ENCODE results near the gene PLIN4. TPM values are rescaled to one million over a fixed set of nuclear protein-coding genes. Genes with fewer than 3 reads are reported as not detected.

Gene PLIN4
- total and polyA plus RNA-seq, 9 donors, result 1.4 to 4.5 (median 2.8) TPM

GRCh38 chr19:4499855-4500254 lies 18.4 kb downstream of the PLIN4 start:
- Histone ChIP-seq H3K27me3 (ENCODE audit: control insufficient read depth, insufficient read depth, low read length) (no peaks in the 10 kb centered on the region), H3K4me1 (ENCODE audit: control insufficient read depth, insufficient read depth, low read length) (peaks cover 23% of the 10 kb centered on the region), H3K4me3 (ENCODE audit: low read length) (no peak overlapping the region), H3K9me3 (replicated peaks; ENCODE audit: control insufficient read depth, low read depth, low read length) (no peaks in the 10 kb centered on the region), H3K27ac (ENCODE audit: low read length) (no peak overlapping the region), H3K36me3 (ENCODE audit: control insufficient read depth, insufficient read depth, low read length) (peaks cover 76% of the 10 kb centered on the region)
- no peak for DNase-seq
- WGBS (ENCODE audit: insufficient coverage), result 84% methylated on average over 13 of the region's 15 CpGs

GRCh38 chr19:4499318-4499717 lies 19.0 kb downstream of the PLIN4 start:
- Histone ChIP-seq H3K4me3 (ENCODE audit: low read length) (no peak overlapping the region), H3K27ac (ENCODE audit: low read length) (no peak overlapping the region), H3K36me3 (ENCODE audit: control insufficient read depth, insufficient read depth, low read length) (peaks cover 77% of the 10 kb centered on the region), H3K9me3 (replicated peaks; ENCODE audit: control insufficient read depth, low read depth, low read length) (no peaks in the 10 kb centered on the region), H3K27me3 (ENCODE audit: control insufficient read depth, insufficient read depth, low read length) (no peaks in the 10 kb centered on the region), H3K4me1 (ENCODE audit: control insufficient read depth, insufficient read depth, low read length) (peaks cover 17% of the 10 kb centered on the region)
- WGBS (ENCODE audit: insufficient coverage), result 89% methylated on average over 16 of the region's 23 CpGs
- DNase-seq, result no peak

GRCh38 chr19:4498694-4499093 lies 19.6 kb downstream of the PLIN4 start:
- H3K4me1 ChIP-seq (ENCODE audit: control insufficient read depth, insufficient read depth, low read length), result peaks cover 11% of the 10 kb centered on the region
- no peaks in the 10 kb centered on the region for H3K27me3 ChIP-seq (ENCODE audit: control insufficient read depth, insufficient read depth, low read length)
- DNase-seq, result no peak
- no peaks in the 10 kb centered on the region for H3K9me3 ChIP-seq (replicated peaks; ENCODE audit: control insufficient read depth, low read depth, low read length)
- no peak overlapping the region for H3K4me3 ChIP-seq (ENCODE audit: low read length)
- 90% methylated on average over 12 of the region's 12 CpGs for WGBS (ENCODE audit: insufficient coverage)
- H3K36me3 ChIP-seq (ENCODE audit: control insufficient read depth, insufficient read depth, low read length), result peaks cover 77% of the 10 kb centered on the region
- no peak overlapping the region for H3K27ac ChIP-seq (ENCODE audit: low read length)

DNA sequence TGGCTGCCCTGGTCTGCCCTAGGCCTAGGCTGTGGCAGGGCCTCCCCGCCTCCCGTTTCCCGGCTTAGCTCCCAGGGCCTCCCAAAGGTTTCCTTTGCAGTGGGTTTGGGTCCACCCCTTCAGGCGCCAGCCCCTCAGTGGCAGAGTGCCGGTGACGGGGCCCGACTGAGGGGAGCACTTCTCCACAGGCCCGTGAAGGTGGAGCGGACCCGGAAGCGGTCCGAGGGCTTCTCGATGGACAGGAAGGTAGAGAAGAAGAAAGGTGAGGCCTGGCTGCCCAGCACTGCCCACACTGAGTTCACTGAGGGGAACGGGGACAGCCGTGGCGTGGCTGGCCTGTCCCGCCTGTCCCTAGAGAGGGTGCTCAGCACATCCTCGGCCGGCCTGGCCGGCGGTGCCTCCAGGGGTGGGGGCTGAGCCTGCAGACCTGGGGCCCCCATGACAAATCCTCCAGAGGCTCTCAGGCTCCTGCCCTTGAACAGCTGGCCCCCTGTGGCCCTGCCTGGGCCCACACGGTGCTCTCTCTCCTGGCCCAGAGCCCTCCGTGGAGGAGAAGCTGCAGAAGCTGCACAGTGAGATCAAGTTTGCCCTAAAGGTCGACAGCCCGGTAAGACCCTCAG lies 20.4 kb downstream of the PLIN4 start:
- Histone ChIP-seq H3K36me3 (ENCODE audit: control insufficient read depth, insufficient read depth, low read length) (peaks cover 77% of the 10 kb centered on the region), H3K27me3 (ENCODE audit: control insufficient read depth, insufficient read depth, low read length) (no peaks in the 10 kb centered on the region), H3K9me3 (replicated peaks; ENCODE audit: control insufficient read depth, low read depth, low read length) (no peaks in the 10 kb centered on the region), H3K27ac (ENCODE audit: low read length) (no peak overlapping the region), H3K4me1 (ENCODE audit: control insufficient read depth, insufficient read depth, low read length) (peaks cover 3% of the 10 kb centered on the region), H3K4me3 (ENCODE audit: low read length) (no peak overlapping the region)
- no peak for DNase-seq
- 90% methylated on average over 25 of the region's 25 CpGs for WGBS (ENCODE audit: insufficient coverage)

DNA sequence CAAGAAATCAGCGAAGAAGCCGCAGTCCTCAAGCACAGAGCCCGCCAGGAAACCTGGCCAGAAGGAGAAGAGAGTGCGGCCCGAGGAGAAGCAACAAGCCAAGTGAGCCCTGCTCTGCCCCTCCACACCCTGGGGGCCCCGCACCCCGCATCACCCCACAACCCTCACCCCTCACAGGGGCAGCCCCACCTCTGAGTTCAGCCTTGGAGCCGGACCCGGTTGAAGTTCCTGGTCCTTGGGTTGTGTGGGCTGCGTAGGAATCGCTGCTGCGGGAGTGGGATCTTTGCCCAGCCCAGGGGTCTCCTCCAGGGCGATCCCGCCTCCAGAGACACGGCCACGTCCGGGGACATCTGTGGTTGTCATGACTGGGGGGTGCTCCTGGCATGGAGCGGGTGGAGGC lies 22.0 kb downstream of the PLIN4 start:
- 96% methylated on average over 5 of the region's 18 CpGs for WGBS (ENCODE audit: insufficient coverage)
- no peaks in the 10 kb centered on the region for H3K4me1 ChIP-seq (ENCODE audit: control insufficient read depth, insufficient read depth, low read length)
- no peak for DNase-seq
- no peaks in the 10 kb centered on the region for H3K27me3 ChIP-seq (ENCODE audit: control insufficient read depth, insufficient read depth, low read length)
- H3K4me3 ChIP-seq (ENCODE audit: low read length), result no peak overlapping the region
- H3K27ac ChIP-seq (ENCODE audit: low read length), result no peak overlapping the region
- peaks cover 77% of the 10 kb centered on the region for H3K36me3 ChIP-seq (ENCODE audit: control insufficient read depth, insufficient read depth, low read length)
- no peaks in the 10 kb centered on the region for H3K9me3 ChIP-seq (replicated peaks; ENCODE audit: control insufficient read depth, low read depth, low read length)

- no peaks in the 10 kb centered on the region for H3K9me3 ChIP-seq (replicated peaks; ENCODE audit: control insufficient read depth, low read depth, low read length)
- no peaks in the 10 kb centered on the region for H3K4me1 ChIP-seq (ENCODE audit: control insufficient read depth, insufficient read depth, low read length)
- H3K27me3 ChIP-seq (ENCODE audit: control insufficient read depth, insufficient read depth, low read length), result no peaks in the 10 kb centered on the region
- peaks cover 74% of the 10 kb centered on the region for H3K36me3 ChIP-seq (ENCODE audit: control insufficient read depth, insufficient read depth, low read length)
- no peak overlapping the region for H3K4me3 ChIP-seq (ENCODE audit: low read length)
- DNase-seq, result no peak
- H3K27ac ChIP-seq (ENCODE audit: low read length), result no peak overlapping the region
- WGBS (ENCODE audit: insufficient coverage), result 78% methylated on average over 12 of the region's 12 CpGs
These were observed 22.8 kb downstream of the PLIN4 start for GRCh38 chr19:4495471-4495870.

- Histone ChIP-seq H3K36me3 (ENCODE audit: control insufficient read depth, insufficient read depth, low read length) (peaks cover 77% of the 10 kb centered on the region), H3K9me3 (replicated peaks; ENCODE audit: control insufficient read depth, low read depth, low read length) (no peaks in the 10 kb centered on the region), H3K4me1 (ENCODE audit: control insufficient read depth, insufficient read depth, low read length) (no peaks in the 10 kb centered on the region), H3K27me3 (ENCODE audit: control insufficient read depth, insufficient read depth, low read length) (no peaks in the 10 kb centered on the region), H3K4me3 (ENCODE audit: low read length) (no peak overlapping the region), H3K27ac (ENCODE audit: low read length) (no peak overlapping the region)
- 92% methylated on average over 7 of the region's 8 CpGs for WGBS (ENCODE audit: insufficient coverage)
- no peak for DNase-seq
These were observed 23.6 kb downstream of the PLIN4 start for GRCh38 chr19:4494691-4495064.

DNA sequence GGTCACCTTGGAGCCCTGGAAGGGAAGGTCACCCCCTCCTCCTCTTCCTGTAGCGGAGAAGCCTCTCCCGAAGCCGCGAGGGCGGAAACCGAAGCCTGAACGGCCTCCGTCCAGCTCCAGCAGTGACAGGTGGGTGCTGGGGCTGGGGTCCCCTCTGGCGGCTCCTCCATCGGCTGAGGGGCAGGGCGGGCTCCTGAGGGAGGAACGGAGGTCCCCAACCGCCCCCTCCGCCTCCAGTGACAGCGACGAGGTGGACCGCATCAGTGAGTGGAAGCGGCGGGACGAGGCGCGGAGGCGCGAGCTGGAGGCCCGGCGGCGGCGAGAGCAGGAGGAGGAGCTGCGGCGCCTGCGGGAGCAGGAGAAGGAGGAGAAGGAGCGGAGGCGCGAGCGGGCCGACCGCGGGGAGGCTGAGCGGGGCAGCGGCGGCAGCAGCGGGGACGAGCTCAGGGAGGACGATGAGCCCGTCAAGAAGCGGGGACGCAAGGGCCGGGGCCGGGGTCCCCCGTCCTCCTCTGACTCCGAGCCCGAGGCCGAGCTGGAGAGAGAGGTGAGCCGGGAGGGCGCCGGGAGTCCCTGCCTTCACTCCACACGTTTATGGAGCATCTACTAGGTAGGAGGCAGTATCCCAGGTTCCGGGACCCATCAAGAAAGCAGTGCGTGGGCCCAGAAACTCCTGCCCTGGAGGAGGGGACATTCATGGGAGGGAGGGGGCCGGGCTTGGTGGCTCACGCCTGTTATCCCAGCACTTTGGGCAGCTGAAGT lies 24.2 kb downstream of the PLIN4 start:
- WGBS (ENCODE audit: insufficient coverage), result 95% methylated on average over 52 of the region's 61 CpGs
- H3K4me1 ChIP-seq (ENCODE audit: control insufficient read depth, insufficient read depth, low read length), result no peaks in the 10 kb centered on the region
- H3K36me3 ChIP-seq (ENCODE audit: control insufficient read depth, insufficient read depth, low read length), result peaks cover 76% of the 10 kb centered on the region
- H3K27me3 ChIP-seq (ENCODE audit: control insufficient read depth, insufficient read depth, low read length), result no peaks in the 10 kb centered on the region
- no peaks in the 10 kb centered on the region for H3K9me3 ChIP-seq (replicated peaks; ENCODE audit: control insufficient read depth, low read depth, low read length)
- DNase-seq, result no peak
- H3K4me3 ChIP-seq (ENCODE audit: low read length), result no peak overlapping the region
- no peak overlapping the region for H3K27ac ChIP-seq (ENCODE audit: low read length)

- Histone ChIP-seq H3K4me3 (ENCODE audit: low read length) (no peak overlapping the region), H3K9me3 (replicated peaks; ENCODE audit: control insufficient read depth, low read depth, low read length) (no peaks in the 10 kb centered on the region), H3K27me3 (ENCODE audit: control insufficient read depth, insufficient read depth, low read length) (no peaks in the 10 kb centered on the region), H3K4me1 (ENCODE audit: control insufficient read depth, insufficient read depth, low read length) (no peaks in the 10 kb centered on the region), H3K36me3 (ENCODE audit: control insufficient read depth, insufficient read depth, low read length) (peaks cover 75% of the 10 kb centered on the region), H3K27ac (ENCODE audit: low read length) (no peak overlapping the region)
- 93% methylated on average over 30 of the region's 41 CpGs for WGBS (ENCODE audit: insufficient coverage)
- DNase-seq, result no peak
These were observed 25.0 kb downstream of the PLIN4 start for GRCh38 chr19:4493104-4493928.

Data from muscle of leg (tissue), 11 donors.